ENCODE results near the gene ANGEL2.

Gene ANGEL2

GRCh38 chr1:212954514-212954913 lies 61.2 kb downstream of the ANGEL2 start:
- TF ChIP-seq CTCF (IDR thresholded peaks at IDR 0.05; ENCODE audit: extremely low read depth, missing control alignments) = no peak
- DNase-seq (ENCODE audit: low spot score) = no peak

GRCh38 chr1:212953321-212953720 lies 62.3 kb downstream of the ANGEL2 start:
- no peak for TF ChIP-seq CTCF (IDR thresholded peaks at IDR 0.05; ENCODE audit: extremely low read depth, missing control alignments)
- DNase-seq (ENCODE audit: low spot score) = no peak

DNA sequence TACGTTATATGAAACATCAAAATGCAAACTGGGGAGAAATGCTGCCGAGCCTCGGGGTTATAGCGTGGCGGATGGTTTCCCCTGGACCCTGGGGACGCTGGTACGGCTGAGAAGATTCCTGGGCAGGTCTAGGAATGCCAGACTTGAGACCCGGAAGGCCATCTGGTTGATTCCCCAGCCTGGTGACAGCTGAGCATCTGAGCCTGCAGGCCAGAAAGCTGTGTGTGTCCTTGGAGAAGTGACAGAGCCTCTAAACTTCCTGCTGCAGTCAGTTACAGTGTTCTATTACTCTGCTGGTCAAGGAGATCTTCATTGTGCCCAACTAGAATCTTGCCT lies 63.1 kb downstream of the ANGEL2 start:
- TF ChIP-seq CTCF (IDR thresholded peaks at IDR 0.05; ENCODE audit: extremely low read depth, missing control alignments) = no peak
- no peak for DNase-seq (ENCODE audit: low spot score)

GRCh38 chr1:212951947-212952640 lies 63.6 kb downstream of the ANGEL2 start:
- no peak for TF ChIP-seq CTCF (IDR thresholded peaks at IDR 0.05; ENCODE audit: extremely low read depth, missing control alignments)
- DNase-seq (ENCODE audit: low spot score) = no peak

DNA sequence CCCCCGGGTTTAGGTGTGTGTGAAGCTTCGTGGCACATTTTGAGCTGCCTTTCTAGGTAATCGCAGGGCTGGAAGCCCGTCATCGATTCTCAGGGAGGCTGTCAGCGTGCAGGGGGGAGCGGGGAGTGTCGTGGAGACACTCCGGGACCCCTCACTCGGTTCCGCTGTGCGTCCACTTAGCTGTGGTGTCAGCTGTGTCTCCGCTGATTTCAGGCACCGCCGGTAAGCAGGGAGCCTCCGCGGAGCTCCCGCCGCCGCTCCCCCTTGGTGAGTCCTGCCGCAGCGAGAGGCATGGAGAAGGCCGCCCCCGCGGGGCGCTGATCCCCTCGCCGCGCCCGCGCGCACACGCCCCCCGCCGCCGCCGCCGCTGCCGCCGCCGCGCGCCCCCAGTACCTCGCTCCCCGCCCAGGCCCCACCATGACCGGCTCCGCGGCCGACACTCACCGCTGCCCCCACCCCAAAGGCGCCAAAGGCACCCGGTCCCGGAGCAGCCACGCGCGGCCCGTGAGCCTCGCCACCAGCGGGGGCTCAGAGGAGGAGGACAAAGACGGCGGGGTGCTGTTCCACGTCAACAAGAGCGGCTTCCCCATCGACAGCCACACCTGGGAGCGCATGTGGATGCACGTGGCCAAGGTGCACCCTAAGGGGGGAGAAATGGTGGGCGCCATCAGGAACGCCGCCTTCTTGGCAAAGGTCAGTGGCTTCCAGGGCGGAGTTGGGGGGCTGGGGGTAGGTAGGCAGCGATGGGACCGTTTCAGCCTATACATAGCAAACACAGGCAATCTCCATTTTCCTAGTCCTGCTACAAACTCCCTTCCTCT lies 64.3 kb downstream of the ANGEL2 start:
- TF ChIP-seq CTCF (IDR thresholded peaks at IDR 0.05; ENCODE audit: extremely low read depth, missing control alignments) = no peak
- peak; percentile 52 for DNase-seq (ENCODE audit: low spot score)

- peak; percentile 95 for DNase-seq (ENCODE audit: low spot score)
- TF ChIP-seq CTCF (IDR thresholded peaks at IDR 0.05; ENCODE audit: extremely low read depth, missing control alignments) = no peak
Observed at GRCh38 chr1:212950243-212951125, 65.2 kb downstream of the ANGEL2 start, which contains the start of gene VASH2. VASH2 (plus strand) TSS chr1:212950541; CDS start chr1:212951543, 1,002 bp downstream.

Measured in GM20000 (cell line).